HL-60 (cell line): ENCODE results near the gene KLHDC4.
A peak's percentile ranks its signal among the peaks of the same experiment; 100 is the strongest.

ENCODE experiments used
- DNase-seq, 2 experiments: peaks; one replicate each; pipeline ENCODE4 v3.0.0-alpha.2; 2010 to 2020; ENCODE audit warnings: low read depth in 1 of 2, low spot score in 1 of 2
- H3K27ac ChIP-seq: fragments of 250-450 bp; sonication (Bioruptor Pico); replicated peaks from 2 replicates; pipeline ENCODE4 v1.5.1; 2020; ENCODE audit warnings: mild to moderate bottlenecking, moderate library complexity
- H3K27me3 ChIP-seq: fragments of 250-450 bp; sonication (Bioruptor Pico); 2 replicates; pipeline ENCODE4 v1.5.1; 2021; ENCODE audit warnings: mild to moderate bottlenecking, moderate library complexity; ENCODE audit not compliant: insufficient read depth, poor library complexity, severe bottlenecking
- H3K4me3 ChIP-seq: replicated peaks from 2 replicates; pipeline ENCODE4 v1.5.1; 2011; ENCODE audit warnings: mild to moderate bottlenecking, control low read depth, low read length; ENCODE audit not compliant: insufficient read depth
- GABPA ChIP-seq: IDR thresholded peaks from 2 replicates; pipeline ENCODE4 v1.6.1; 2012; ENCODE audit warnings: low read depth
- POLR2AphosphoS5 ChIP-seq: IDR thresholded peaks from 2 replicates; pipeline ENCODE4 v1.6.1; 2012; ENCODE audit warnings: low read depth
- SPI1 ChIP-seq: IDR thresholded peaks from 2 replicates; pipeline ENCODE4 v1.6.1; 2012; ENCODE audit warnings: low read depth, mild to moderate bottlenecking, borderline replicate concordance
- TF ChIP-seq, protein P1 (sequence below): IDR thresholded peaks from 2 replicates; pipeline ENCODE4 v1.6.1; 2012; ENCODE audit warnings: low read depth; ENCODE audit not compliant: insufficient replicate concordance
- TF ChIP-seq, protein P2 (sequence below): IDR thresholded peaks from one replicate; pipeline ENCODE4 v1.5.1; 2011; ENCODE audit warnings: low read length, control low read depth, inconsistent platforms; ENCODE audit not compliant: insufficient read depth

KLHDC4 gene

DNA sequence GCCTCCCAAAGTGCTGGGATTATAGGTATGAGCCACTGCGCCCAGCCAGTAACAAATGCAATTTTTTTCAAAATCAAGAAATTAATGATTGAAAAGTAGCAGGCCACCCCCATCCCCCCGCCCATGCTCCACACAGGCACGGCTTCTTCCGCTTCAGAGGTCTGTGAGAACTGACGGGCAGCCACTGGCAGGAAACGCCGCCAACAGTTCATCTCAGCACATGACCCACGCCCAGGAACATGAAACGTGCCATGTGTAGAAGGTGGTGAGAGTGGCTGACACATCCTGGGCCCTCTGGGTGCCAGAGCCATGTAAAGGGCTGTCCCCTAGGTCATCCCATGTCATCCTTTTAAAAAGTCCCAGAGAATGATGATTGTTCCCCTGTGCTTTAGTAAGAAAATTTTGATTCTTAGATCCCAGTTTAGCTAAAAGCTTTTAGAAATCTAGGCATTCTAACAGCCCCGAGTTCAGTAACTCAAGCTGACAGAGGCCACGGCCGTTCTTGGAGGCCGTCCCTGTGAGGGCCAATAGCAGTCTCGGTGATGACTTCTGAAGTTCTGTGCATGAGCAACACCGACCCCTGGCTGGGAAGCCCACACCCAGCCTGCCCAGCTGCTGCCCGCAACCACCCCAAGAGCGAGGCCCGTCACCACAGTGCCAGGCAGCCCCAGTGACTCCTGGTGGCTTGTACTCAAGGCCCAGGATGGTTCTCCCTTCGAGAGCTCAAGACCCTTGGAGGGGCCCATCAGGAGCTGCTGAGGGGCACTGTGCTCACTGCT is 52.1 kb downstream of the KLHDC4 start:
- Histone ChIP-seq H3K27ac (peak overlapping the region; percentile 55), H3K4me3 (no peak overlapping the region)
- TF ChIP-seq, protein P1, sequence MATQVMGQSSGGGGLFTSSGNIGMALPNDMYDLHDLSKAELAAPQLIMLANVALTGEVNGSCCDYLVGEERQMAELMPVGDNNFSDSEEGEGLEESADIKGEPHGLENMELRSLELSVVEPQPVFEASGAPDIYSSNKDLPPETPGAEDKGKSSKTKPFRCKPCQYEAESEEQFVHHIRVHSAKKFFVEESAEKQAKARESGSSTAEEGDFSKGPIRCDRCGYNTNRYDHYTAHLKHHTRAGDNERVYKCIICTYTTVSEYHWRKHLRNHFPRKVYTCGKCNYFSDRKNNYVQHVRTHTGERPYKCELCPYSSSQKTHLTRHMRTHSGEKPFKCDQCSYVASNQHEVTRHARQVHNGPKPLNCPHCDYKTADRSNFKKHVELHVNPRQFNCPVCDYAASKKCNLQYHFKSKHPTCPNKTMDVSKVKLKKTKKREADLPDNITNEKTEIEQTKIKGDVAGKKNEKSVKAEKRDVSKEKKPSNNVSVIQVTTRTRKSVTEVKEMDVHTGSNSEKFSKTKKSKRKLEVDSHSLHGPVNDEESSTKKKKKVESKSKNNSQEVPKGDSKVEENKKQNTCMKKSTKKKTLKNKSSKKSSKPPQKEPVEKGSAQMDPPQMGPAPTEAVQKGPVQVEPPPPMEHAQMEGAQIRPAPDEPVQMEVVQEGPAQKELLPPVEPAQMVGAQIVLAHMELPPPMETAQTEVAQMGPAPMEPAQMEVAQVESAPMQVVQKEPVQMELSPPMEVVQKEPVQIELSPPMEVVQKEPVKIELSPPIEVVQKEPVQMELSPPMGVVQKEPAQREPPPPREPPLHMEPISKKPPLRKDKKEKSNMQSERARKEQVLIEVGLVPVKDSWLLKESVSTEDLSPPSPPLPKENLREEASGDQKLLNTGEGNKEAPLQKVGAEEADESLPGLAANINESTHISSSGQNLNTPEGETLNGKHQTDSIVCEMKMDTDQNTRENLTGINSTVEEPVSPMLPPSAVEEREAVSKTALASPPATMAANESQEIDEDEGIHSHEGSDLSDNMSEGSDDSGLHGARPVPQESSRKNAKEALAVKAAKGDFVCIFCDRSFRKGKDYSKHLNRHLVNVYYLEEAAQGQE, result no peak
- TF ChIP-seq, protein P2, sequence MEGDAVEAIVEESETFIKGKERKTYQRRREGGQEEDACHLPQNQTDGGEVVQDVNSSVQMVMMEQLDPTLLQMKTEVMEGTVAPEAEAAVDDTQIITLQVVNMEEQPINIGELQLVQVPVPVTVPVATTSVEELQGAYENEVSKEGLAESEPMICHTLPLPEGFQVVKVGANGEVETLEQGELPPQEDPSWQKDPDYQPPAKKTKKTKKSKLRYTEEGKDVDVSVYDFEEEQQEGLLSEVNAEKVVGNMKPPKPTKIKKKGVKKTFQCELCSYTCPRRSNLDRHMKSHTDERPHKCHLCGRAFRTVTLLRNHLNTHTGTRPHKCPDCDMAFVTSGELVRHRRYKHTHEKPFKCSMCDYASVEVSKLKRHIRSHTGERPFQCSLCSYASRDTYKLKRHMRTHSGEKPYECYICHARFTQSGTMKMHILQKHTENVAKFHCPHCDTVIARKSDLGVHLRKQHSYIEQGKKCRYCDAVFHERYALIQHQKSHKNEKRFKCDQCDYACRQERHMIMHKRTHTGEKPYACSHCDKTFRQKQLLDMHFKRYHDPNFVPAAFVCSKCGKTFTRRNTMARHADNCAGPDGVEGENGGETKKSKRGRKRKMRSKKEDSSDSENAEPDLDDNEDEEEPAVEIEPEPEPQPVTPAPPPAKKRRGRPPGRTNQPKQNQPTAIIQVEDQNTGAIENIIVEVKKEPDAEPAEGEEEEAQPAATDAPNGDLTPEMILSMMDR, result no peak
- no peak for TF ChIP-seq SPI1
- no peak for TF ChIP-seq POLR2AphosphoS5
- TF ChIP-seq GABPA, result no peak

GRCh38 chr16:87712184-87712762 is 53.5 kb downstream of the KLHDC4 start:
- H3K4me3 ChIP-seq, result no peak overlapping the region
- no peak for TF ChIP-seq SPI1
- no peaks in the 10 kb centered on the region for H3K27me3 ChIP-seq
- H3K27ac ChIP-seq, result no peak overlapping the region
- DNase-seq, result no peak

More for the DNA sequence above, 52.1 kb downstream of the KLHDC4 start:
- H3K27me3 ChIP-seq, result no peaks in the 10 kb centered on the region
- peak in 1 of 2 experiments; percentile 69 for DNase-seq

DNA sequence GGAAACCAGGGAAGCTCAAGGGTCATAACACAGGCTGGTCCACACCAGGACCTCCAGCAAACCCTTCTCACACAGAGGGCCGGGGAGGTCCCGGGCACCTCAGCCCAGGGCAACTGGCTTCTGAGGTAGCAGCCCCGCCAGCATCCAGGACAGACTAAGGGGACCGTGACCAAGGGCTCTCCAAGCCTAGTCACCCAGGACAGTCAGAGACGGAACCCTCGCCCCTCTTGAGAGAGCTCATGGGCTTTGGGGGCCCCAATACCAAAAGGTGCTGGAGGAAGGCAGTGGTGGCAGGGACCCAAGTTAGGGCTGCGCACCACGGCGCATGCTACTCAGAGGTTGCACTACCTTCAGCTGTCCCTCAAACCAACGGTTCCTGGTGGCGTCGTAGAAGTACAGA is 54.9 kb downstream of the KLHDC4 start:
- H3K27me3 ChIP-seq, result no peaks in the 10 kb centered on the region
- no peak for DNase-seq
- H3K4me3 ChIP-seq, result no peak overlapping the region
- no peak overlapping the region for H3K27ac ChIP-seq
- TF ChIP-seq POLR2AphosphoS5 (no peak), SPI1 (no peak), GABPA (no peak)
- TF ChIP-seq, protein P2, result no peak
- TF ChIP-seq, protein P1, result no peak

GRCh38 chr16:87709677-87710076 is 56.1 kb downstream of the KLHDC4 start:
- DNase-seq, result no peak
- no peak overlapping the region for H3K27ac ChIP-seq
- no peaks in the 10 kb centered on the region for H3K27me3 ChIP-seq
- no peak overlapping the region for H3K4me3 ChIP-seq
- TF ChIP-seq, protein P2, result no peak
- no peak for TF ChIP-seq SPI1
- TF ChIP-seq, protein P1, result no peak
- no peak for TF ChIP-seq GABPA
- no peak for TF ChIP-seq POLR2AphosphoS5
